SK-N-SH treated with all-trans-retinoic acid at 6 μM for 48 hours (cell line): Measurements from ENCODE around the gene RBM12.

Experiments
- GLIS3 ChIP-seq: fragments of 250-450 bp; sonication (Bioruptor Pico); IDR thresholded peaks from 2 replicates; pipeline ENCODE4 v1.5.0; 2020; ENCODE audit warnings: mild to moderate bottlenecking, moderate library complexity
- TF ChIP-seq, protein P1 (sequence below): fragments of 250-450 bp; sonication (Bioruptor Pico); IDR thresholded peaks from 2 replicates; pipeline ENCODE4 v1.5.1; 2020; ENCODE audit warnings: low read depth, mild to moderate bottlenecking, moderate library complexity

DNA sequence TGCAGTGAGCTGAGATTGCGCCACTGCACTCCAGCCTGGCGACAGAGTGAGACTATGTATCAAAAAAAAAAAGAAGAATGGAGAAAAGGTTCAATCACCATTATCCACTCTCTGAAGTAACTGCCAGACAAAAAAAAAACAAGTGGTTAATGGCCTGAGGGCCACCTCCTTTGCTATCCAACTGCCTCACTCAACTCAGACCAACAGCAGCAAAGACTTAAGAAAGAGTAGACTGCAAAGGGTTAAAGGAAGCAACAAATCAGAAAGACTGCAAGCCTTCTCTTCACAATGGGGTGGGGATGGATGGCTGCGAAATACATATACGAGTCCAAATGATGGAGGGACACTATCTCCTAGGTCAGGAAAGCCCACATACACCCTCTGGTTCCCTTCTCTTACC lies 31.3 kb upstream of the RBM12 start:
- TF ChIP-seq, protein P1, sequence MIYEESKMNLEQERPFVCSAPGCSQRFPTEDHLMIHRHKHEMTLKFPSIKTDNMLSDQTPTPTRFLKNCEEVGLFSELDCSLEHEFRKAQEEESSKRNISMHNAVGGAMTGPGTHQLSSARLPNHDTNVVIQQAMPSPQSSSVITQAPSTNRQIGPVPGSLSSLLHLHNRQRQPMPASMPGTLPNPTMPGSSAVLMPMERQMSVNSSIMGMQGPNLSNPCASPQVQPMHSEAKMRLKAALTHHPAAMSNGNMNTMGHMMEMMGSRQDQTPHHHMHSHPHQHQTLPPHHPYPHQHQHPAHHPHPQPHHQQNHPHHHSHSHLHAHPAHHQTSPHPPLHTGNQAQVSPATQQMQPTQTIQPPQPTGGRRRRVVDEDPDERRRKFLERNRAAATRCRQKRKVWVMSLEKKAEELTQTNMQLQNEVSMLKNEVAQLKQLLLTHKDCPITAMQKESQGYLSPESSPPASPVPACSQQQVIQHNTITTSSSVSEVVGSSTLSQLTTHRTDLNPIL (CRISPR knock-in tag) = no peak
- TF ChIP-seq GLIS3 (CRISPR knock-in tag) = no peak
